RCC 7860 (cell line): ENCODE measurements around the gene AIG1.
A peak's percentile ranks its signal among the peaks of the same experiment; 100 is the strongest.
"Not testable (repeated sequence)": the region's sequence is repeated elsewhere in the genome, so short reads cannot be mapped to it uniquely, and the experiment has no call there.

ENCODE experiments used
- DNase-seq: peaks from one replicate; pipeline ENCODE4 v3.0.0-alpha.2; 2015; ENCODE audit warnings: low spot score
- FAIRE-seq: peaks from 2 replicates; lab custom pipeline; 2012; peaks lifted over from hg19 to GRCh38; lab: Jason Lieb, UNC

AIG1 gene

GRCh38 chr6:143123941-143124340 is 63.3 kb downstream of the AIG1 start:
- no peak for FAIRE-seq
- DNase-seq = no peak

GRCh38 chr6:143125455-143125854 is 64.8 kb downstream of the AIG1 start:
- no peak for FAIRE-seq
- DNase-seq = peak; percentile 68

- FAIRE-seq = peak; percentile 95
These were observed 65.3 kb downstream of the AIG1 start for GRCh38 chr6:143125864-143126573.

GRCh38 chr6:143126574-143126941 is 65.9 kb downstream of the AIG1 start:
- FAIRE-seq (no peak), DNase-seq (no peak)

More at GRCh38 chr6:143125864-143126573, 65.3 kb downstream of the AIG1 start:
- peak; percentile 88 for DNase-seq

GRCh38 chr6:143127941-143128680 is 67.4 kb downstream of the AIG1 start:
- DNase-seq (no peak), FAIRE-seq (no peak)

GRCh38 chr6:143128681-143129015 is 68.0 kb downstream of the AIG1 start:
- FAIRE-seq (no peak), DNase-seq (no peak)

GRCh38 chr6:143130928-143131327 is 70.2 kb downstream of the AIG1 start:
- DNase-seq (no peak), FAIRE-seq (no peak)

- DNase-seq (no peak), FAIRE-seq (no peak)
These were observed 74.6 kb downstream of the AIG1 start for GRCh38 chr6:143135325-143135724.

- DNase-seq (no peak), FAIRE-seq (no peak)
These were observed 75.3 kb downstream of the AIG1 start for GRCh38 chr6:143135797-143136561.

GRCh38 chr6:143136647-143137046 is 76.0 kb downstream of the AIG1 start:
- DNase-seq = no peak
- FAIRE-seq = no peak

GRCh38 chr6:143139239-143139784 is 78.6 kb downstream of the AIG1 start:
- FAIRE-seq (no peak), DNase-seq (no peak)

GRCh38 chr6:143139884-143140283 is 79.2 kb downstream of the AIG1 start:
- FAIRE-seq, DNase-seq: not testable (repeated sequence)

- FAIRE-seq = no peak
These were observed 80.1 kb downstream of the AIG1 start for GRCh38 chr6:143140767-143141166.

GRCh38 chr6:143141442-143141841 is 80.8 kb downstream of the AIG1 start:
- DNase-seq = no peak
- no peak for FAIRE-seq

More at GRCh38 chr6:143140767-143141166, 80.1 kb downstream of the AIG1 start:
- no peak for DNase-seq

- FAIRE-seq (no peak), DNase-seq (no peak)
These were observed 85.6 kb downstream of the AIG1 start for GRCh38 chr6:143146186-143146851.

GRCh38 chr6:143149771-143150170 is 89.1 kb downstream of the AIG1 start:
- DNase-seq = no peak
- FAIRE-seq = no peak

GRCh38 chr6:143150281-143150680 is 89.6 kb downstream of the AIG1 start:
- no peak for FAIRE-seq
- DNase-seq = no peak

- DNase-seq (no peak), FAIRE-seq (no peak)
These were observed 90.7 kb downstream of the AIG1 start for GRCh38 chr6:143151381-143151780.

- FAIRE-seq (no peak), DNase-seq (no peak)
These were observed 95.0 kb downstream of the AIG1 start for GRCh38 chr6:143155681-143156080.

- no peak for DNase-seq
- FAIRE-seq = no peak
These were observed 96.4 kb downstream of the AIG1 start for GRCh38 chr6:143157131-143157530.

- DNase-seq (peak; percentile 31), FAIRE-seq (no peak)
These were observed 97.5 kb downstream of the AIG1 start for GRCh38 chr6:143158113-143158581.
